Heart left ventricle (tissue), 16 donors: Measurements from ENCODE around the gene MAFF. TPM values are rescaled to one million over a fixed set of nuclear protein-coding genes. Genes with fewer than 3 reads are reported as not detected.

Experiments
- ATAC-seq, 4 donors: fragments of 200-7000 bp; cut with Tn5 transposase; one replicate each; pipeline ENCODE4 v1.9.1; 2020 to 2022; ENCODE audit warnings: moderate library complexity in 4 of 4, mild to moderate bottlenecking in 3 of 4, moderate number of reproducible peaks in 1 of 4
- DNase-seq, 5 donors: peaks; one replicate each; pipeline ENCODE4 v3.0.0-alpha.2; 2020
- H3K27ac ChIP-seq, 12 donors: fragments of 200-600 bp; sonication (generic) in 4 of 12; one replicate each; pipeline versions ENCODE4 v1.5.0 to v1.8.0; 2016 to 2022; ENCODE audit warnings: mild to moderate bottlenecking in 2 of 12
- H3K27me3 ChIP-seq, 9 donors: fragments of 200-600 bp; sonication (generic) in 2 of 9; one replicate each; pipeline versions ENCODE4 v1.5.1 to v1.8.0; 2016 to 2022; ENCODE audit warnings: mild to moderate bottlenecking in 3 of 9
- H3K36me3 ChIP-seq, 9 donors: fragments of 200-600 bp; sonication (generic) in 2 of 9; one replicate each; pipeline versions ENCODE4 v1.5.0 to v1.8.0; 2018 to 2022; ENCODE audit warnings: mild to moderate bottlenecking in 2 of 9
- H3K4me1 ChIP-seq, 12 donors: fragments of 200-600 bp; sonication (generic) in 4 of 12; one replicate each; pipeline versions ENCODE4 v1.5.0 to v1.8.0; 2016 to 2022; ENCODE audit warnings: mild to moderate bottlenecking in 3 of 12
- H3K4me3 ChIP-seq, 12 donors: fragments of 200-600 bp; sonication (generic) in 4 of 12; one replicate each; pipeline versions ENCODE4 v1.5.0 to v1.8.0; 2017 to 2022; ENCODE audit warnings: mild to moderate bottlenecking in 9 of 12, moderate library complexity in 4 of 12
- H3K9me3 ChIP-seq, 12 donors: fragments of 200-600 bp; sonication (generic) in 4 of 12; one replicate each; pipeline versions ENCODE4 v1.5.0 to v1.8.0; 2016 to 2022; ENCODE audit warnings: mild to moderate bottlenecking in 1 of 12
- POLR2A ChIP-seq, 2 donors: fragments of 450-650 bp; IDR thresholded peaks; one replicate each; pipeline ENCODE4 v1.6.1; 2017; ENCODE audit warnings: antibody characterized with exemption in 2 of 2, mild to moderate bottlenecking in 2 of 2, moderate library complexity in 2 of 2
- WGBS, 4 donors: extraction: QIAGEN DNeasy Blood & Tissue Kit in 2 of 4; methylation state at CpG; one replicate each; pipeline versions ENCODE4 v1.1.5 to v1.1.7; 2013 to 2018; 5-methylcytosine and 5-hydroxymethylcytosine counted together
- intact Hi-C, 10 donors: fragments of 100-400 bp; cut with DNase I; formaldehyde crosslinking; loops; one replicate each; pipeline versions ENCODE4 v1.11.1 to v1.14.2; 2022
- polyA plus RNA-seq, 2 donors: library from polyadenylated mRNA; stranded (reverse); fragments of 200-250 nt; gene quantifications; one replicate each; pipeline ENCODE4 v1.2.3, GENCODE V29; 2013
- total RNA-seq, 9 donors: library from RNA; depleted of rRNA in 2 of 9; stranded (reverse); fragments of >200 nt in 2 of 9; fragmentation: NEBNext Ultra II Directional in 3 of 9; extraction: Animal tissue kit (Norgen Biotek cat#: 25700) in 3 of 9; gene quantifications; one replicate each; pipeline versions ENCODE4 v1.1.0 to v1.2.4, GENCODE V29; 2016 to 2023
- TF ChIP-seq, protein P1 (sequence below), 12 donors: fragments of 200-600 bp; sonication (generic) in 4 of 12; IDR thresholded peaks; one replicate each; pipeline versions ENCODE4 v1.5.0 to v1.8.0; 2018 to 2022; ENCODE audit warnings: antibody characterized with exemption in 12 of 12, mild to moderate bottlenecking in 5 of 12
- donor health status: ischemic (EF 13 %, LVEDD 7.1; RV severe dilation, severe dysfunction).
- donor health status: healthy with polysubstance abuse.
- donor health status: DM: no; HTN: yes; CAD: no.
- donor health status: DM: no; HTN: no; CAD: no.
- donor health status: ischemic (EF 25% LVEDD 6.9; RV normal size, moderate dysfunction).
- donor health status: ischemic (EF 25% LVEDD 5.7; RV mildly dilated, moderate dysfunction).
- donor health status: healthy.
- donor health status: DM: yes; HTN: yes; CAD: no.
- donor health status: ischemic (EF 35%, LVEDD 5.7; RV mildly dilated, moderate dysfunction).
- donor health status: nonischemic (EF 11% LVEDD 7.7; RV severe dilation, severe dysfunction).
- donor health status: DM: yes; HTN: yes; CAD: no.
- donor health status: PGD.
- donor health status: ischemic (EF 29% LVEDD 5.4; RV normal size, mild dysfunction).
- donor health status: nonischemic (EF 23%, LVEDD 6.1; RV moderate dilation, normal function).

Gene MAFF
- total and polyA plus RNA-seq, 11 donors = 1.9 to 36.0 (median 4.7) TPM

DNA sequence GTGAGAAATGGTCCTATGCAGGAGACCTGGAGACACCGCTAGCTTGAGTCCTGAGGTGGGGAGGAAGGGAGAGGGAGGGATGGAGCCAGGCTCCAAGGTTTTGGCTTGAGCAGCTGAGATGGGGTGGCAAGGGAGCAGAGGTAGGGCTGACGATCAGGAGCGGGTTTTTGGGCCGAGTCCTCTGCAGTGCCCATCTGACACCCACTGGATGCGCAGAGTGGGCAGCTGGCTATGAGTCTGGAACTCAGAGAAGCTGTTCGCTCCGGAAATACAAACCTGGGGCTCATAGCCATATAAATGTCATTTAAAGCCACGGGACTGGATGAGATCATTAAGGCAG, 453 bp upstream of the MAFF start:
- Histone ChIP-seq H3K27me3 (no peaks in the 10 kb centered on the region), H3K27ac (peak overlapping the region in 11 of 12 donors; percentile 95 to 100 (median 98)), H3K36me3 (no peaks in the 10 kb centered on the region), H3K4me1 (peaks cover 6 to 37% (median 26%) of the 10 kb centered on the region in 12 donors), H3K9me3 (no peaks in the 10 kb centered on the region), H3K4me3 (peak overlapping the region in 11 of 12 donors; percentile 73 to 98 (median 80))
- 12 to 30% (median 20%) methylated on average over 8 of the region's 8 CpGs for WGBS, 4 donors
- ATAC-seq (peak in 1 of 4 donors; percentile 1), DNase-seq (no peak)
- intact Hi-C loops = loop anchor here in 6 of 10 donors (1.0 to 10.0 kb wide), 5 partner anchors 19 to 87 kb away; partner anchors contain the start of genes BAIAP2L2 (in 2 of the 6) and TMEM184B (in 1 of the 6)
- no peak for TF ChIP-seq POLR2A (IDR thresholded peaks at IDR 0.05)

DNA sequence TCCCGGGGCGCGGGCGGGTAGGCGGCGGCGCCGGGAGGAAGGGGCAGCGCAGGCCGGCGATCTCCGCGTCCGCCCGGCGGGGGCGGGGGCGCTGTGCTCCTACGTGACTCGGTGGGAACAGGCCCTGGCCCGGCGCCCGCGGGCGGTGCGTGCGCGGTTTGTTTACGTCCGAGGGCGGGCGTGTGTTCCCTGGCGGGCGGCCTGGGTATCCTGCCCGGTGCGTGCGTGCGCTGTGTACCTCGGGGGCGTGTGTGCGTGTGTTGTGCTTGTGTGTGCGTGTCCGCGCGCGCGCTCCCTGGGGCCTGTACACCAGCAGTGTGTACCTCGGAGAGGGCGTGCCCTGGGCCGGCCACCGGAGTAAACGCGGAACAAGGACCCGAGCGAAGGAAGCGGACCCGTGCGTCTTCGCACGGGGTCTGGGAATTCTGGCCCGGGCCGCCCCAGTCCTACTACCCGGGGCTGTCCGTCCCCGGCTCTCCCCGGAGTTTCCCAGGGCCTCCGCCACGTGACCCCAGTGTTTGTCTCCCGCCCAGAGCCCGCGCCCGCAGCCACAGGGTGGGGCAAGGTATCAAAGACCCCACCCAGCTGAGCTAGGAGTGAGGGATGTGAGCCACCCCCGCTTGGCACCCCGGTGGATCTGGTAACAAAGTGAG, 769 bp downstream of the MAFF start:
- peak; percentile 58 to 72 (median 70) for ATAC-seq
- intact Hi-C loops = loop anchor here in 6 of 10 donors (5.0 to 10.0 kb wide), 4 partner anchors 65 to 88 kb away; partner anchors contain the start of genes BAIAP2L2 (in 2 of the 6) and TMEM184B (in 1 of the 6)
- 0 to 1% (median 0%) methylated on average over 46 to 74 of the region's 74 CpGs for WGBS, 4 donors
- H3K4me1 ChIP-seq = peaks cover 6 to 37% (median 26%) of the 10 kb centered on the region in 12 donors
- no peaks in the 10 kb centered on the region for H3K36me3 ChIP-seq
- no peaks in the 10 kb centered on the region for H3K27me3 ChIP-seq
- peak; percentile 87 to 91 (median 89) for DNase-seq
- peak overlapping the region; percentile 73 to 98 (median 80) for H3K4me3 ChIP-seq
- H3K27ac ChIP-seq = peak overlapping the region; percentile 95 to 100 (median 98)
- no peaks in the 10 kb centered on the region for H3K9me3 ChIP-seq
- TF ChIP-seq, protein P1, sequence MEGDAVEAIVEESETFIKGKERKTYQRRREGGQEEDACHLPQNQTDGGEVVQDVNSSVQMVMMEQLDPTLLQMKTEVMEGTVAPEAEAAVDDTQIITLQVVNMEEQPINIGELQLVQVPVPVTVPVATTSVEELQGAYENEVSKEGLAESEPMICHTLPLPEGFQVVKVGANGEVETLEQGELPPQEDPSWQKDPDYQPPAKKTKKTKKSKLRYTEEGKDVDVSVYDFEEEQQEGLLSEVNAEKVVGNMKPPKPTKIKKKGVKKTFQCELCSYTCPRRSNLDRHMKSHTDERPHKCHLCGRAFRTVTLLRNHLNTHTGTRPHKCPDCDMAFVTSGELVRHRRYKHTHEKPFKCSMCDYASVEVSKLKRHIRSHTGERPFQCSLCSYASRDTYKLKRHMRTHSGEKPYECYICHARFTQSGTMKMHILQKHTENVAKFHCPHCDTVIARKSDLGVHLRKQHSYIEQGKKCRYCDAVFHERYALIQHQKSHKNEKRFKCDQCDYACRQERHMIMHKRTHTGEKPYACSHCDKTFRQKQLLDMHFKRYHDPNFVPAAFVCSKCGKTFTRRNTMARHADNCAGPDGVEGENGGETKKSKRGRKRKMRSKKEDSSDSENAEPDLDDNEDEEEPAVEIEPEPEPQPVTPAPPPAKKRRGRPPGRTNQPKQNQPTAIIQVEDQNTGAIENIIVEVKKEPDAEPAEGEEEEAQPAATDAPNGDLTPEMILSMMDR (IDR thresholded peaks at IDR 0.05) = peak in 7 of 12 donors; percentile 11 to 40 (median 26)
- TF ChIP-seq POLR2A (IDR thresholded peaks at IDR 0.05) = no peak

DNA sequence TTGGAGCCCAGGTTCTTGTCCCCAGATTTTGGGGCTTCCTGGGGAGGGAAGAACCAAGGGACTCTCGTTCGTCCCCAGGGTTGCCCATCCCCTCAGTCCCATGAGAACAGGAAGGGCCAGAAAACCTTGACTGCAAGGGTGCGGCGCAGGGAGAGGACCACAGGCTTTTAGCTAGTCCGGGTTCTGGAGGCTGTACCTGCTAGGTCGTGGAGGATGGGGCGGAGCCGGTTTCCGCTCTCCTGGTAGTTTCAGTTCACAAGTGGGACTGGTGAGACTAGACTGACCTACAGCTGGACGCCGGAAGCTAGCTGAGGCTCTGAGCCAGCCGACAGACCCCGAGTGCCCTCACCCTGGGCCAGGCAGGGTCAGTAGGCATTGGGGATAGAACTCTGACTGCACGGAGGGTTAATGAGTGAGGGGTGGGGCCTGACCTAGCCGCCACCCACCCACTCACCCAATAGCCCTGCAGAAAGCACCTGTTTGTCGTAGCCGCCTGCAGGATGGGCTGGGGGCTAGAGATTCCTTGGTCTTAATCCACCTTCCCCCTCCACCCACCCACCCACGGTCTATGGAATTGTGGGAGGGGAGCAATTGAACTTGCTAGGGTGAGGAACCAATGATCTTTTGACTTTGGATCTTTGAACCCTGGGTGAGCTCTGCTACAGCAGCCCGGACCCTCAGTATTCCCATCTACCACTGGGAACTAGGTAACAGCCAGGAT, 1.5 kb downstream of the MAFF start:
- peak overlapping the region; percentile 95 to 100 (median 98) for H3K27ac ChIP-seq
- no peaks in the 10 kb centered on the region for H3K36me3 ChIP-seq
- DNase-seq (peak in 1 of 5 donors; percentile 54), ATAC-seq (peak in 1 of 4 donors; percentile 21)
- no peaks in the 10 kb centered on the region for H3K9me3 ChIP-seq
- TF ChIP-seq POLR2A (IDR thresholded peaks at IDR 0.05) = no peak
- TF ChIP-seq, protein P1 (IDR thresholded peaks at IDR 0.05) = no peak
- WGBS, 4 donors = 16 to 28% (median 22%) methylated on average over 12 to 19 of the region's 19 CpGs
- peaks cover 6 to 37% (median 26%) of the 10 kb centered on the region in 12 donors for H3K4me1 ChIP-seq
- no peaks in the 10 kb centered on the region for H3K27me3 ChIP-seq
- intact Hi-C loops = loop anchor here in 6 of 10 donors (5.0 to 10.0 kb wide), 4 partner anchors 64 to 88 kb away; partner anchors contain the start of genes BAIAP2L2 (in 2 of the 6) and TMEM184B (in 1 of the 6)
- peak overlapping the region; percentile 73 to 98 (median 80) for H3K4me3 ChIP-seq

DNA sequence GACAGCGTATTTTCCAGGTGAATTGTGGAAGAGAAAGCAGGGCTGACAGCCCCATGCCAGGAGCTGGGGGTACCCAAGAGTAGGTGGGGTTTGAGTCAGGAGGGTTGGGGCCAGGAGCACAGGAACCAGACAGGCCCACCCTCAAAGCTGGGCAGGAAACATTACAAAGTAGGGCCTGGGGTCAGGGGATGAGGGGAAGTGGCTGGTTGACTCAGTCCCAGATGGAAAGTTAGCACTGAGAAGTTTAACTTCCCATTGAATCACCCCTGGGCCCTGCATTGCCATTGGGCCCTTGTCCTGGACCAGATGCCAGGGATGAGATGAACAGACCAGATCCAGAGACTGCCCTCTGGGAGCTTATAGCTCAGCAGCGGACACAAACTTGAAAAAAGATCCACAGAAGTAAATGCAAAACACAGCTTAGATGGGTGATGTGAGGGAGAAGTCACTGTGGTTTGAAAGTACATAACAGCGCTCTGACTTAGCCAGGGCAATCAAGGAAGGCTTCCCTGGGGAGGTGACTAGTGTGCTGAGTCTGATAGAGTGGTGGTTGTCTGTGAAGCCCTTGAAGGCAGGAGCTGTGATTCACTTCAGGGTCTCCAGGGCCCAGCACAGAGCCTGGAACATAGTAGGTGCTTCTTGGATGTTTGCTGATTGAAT, 2.2 kb downstream of the MAFF start:
- peaks cover 6 to 37% (median 26%) of the 10 kb centered on the region in 12 donors for H3K4me1 ChIP-seq
- H3K36me3 ChIP-seq = no peaks in the 10 kb centered on the region
- intact Hi-C loops = loop anchor here in 6 of 10 donors (5.0 to 10.0 kb wide), 4 partner anchors 63 to 89 kb away; partner anchors contain the start of genes BAIAP2L2 (in 2 of the 6) and TMEM184B (in 1 of the 6)
- peak overlapping the region in 5 of 12 donors; percentile 80 to 98 (median 82) for H3K4me3 ChIP-seq
- H3K27me3 ChIP-seq = no peaks in the 10 kb centered on the region
- 94 to 98% (median 95%) methylated on average over 3 of the region's 3 CpGs for WGBS, 4 donors
- DNase-seq (no peak), ATAC-seq (no peak)
- no peaks in the 10 kb centered on the region for H3K9me3 ChIP-seq
- peak overlapping the region in 8 of 12 donors; percentile 52 to 100 (median 98) for H3K27ac ChIP-seq
- TF ChIP-seq, protein P1 (IDR thresholded peaks at IDR 0.05) = no peak
- TF ChIP-seq POLR2A (IDR thresholded peaks at IDR 0.05) = no peak
